K562 (cell line): ENCODE measurements around the gene DVL3.

Experiments used
- KHSRP ChIP-seq: fragments of 450-650 bp; IDR thresholded peaks from 2 replicates; pipeline ENCODE4 v1.6.1; 2017
- KLF1 ChIP-seq: fragments of 450-650 bp; IDR thresholded peaks from 2 replicates; pipeline ENCODE4 v1.6.1; 2016; ENCODE audit warnings: missing genetic modification characterization, missing compliant biosample characterization
- POLR2A ChIP-seq: fragments of 450-650 bp; conservative IDR thresholded peaks from 2 replicates; pipeline ENCODE4 v1.6.1; 2016
- POLR2AphosphoS2 ChIP-seq: IDR thresholded peaks from 2 replicates; pipeline ENCODE4 v1.6.1; 2012; ENCODE audit warnings: low read length, improper control_type of control experiment
- SNRNP70 ChIP-seq: fragments of 200-400 bp; formaldehyde crosslinking; optimal IDR thresholded peaks from 2 replicates; pipeline ENCODE3; 2017; ENCODE audit warnings: low read depth, low read length
- ZNF143 ChIP-seq: sonication (generic); formaldehyde crosslinking; IDR thresholded peaks from 2 replicates; pipeline ENCODE4 v1.9.0; 2022; ENCODE audit warnings: mild to moderate bottlenecking, missing genetic modification reagents
- ZNF165 ChIP-seq: fragments of 250-450 bp; sonication (Bioruptor Pico); IDR thresholded peaks from 2 replicates; pipeline ENCODE4 v1.4.0; 2020; ENCODE audit warnings: borderline replicate concordance
- TF ChIP-seq, protein P1 (sequence below): fragments of 200-600 bp; sonication (generic); IDR thresholded peaks from one replicate; pipeline ENCODE4 v1.6.1; 2012; ENCODE audit warnings: mild to moderate bottlenecking, low read depth, low read length, inconsistent platforms
- TF ChIP-seq, protein P2 (sequence below), 3 experiments: IDR thresholded peaks in 2 of 3; conservative IDR thresholded peaks in 1 of 3; 2 replicates each; pipeline ENCODE4 v1.5.1; 2011 to 2012; ENCODE audit warnings: low read length in 3 of 3, mild to moderate bottlenecking in 3 of 3, control low read depth in 2 of 3, improper control_type of control experiment in 1 of 3, inconsistent platforms in 1 of 3, low read depth in 1 of 3, mixed read lengths in 1 of 3, moderate library complexity in 1 of 3; ENCODE audit not compliant: insufficient read depth in 2 of 3
- TF ChIP-seq, protein P3 (sequence below): fragments of 250-450 bp; sonication (Bioruptor Pico); IDR thresholded peaks from 2 replicates; pipeline ENCODE4 v1.5.0; 2022; ENCODE audit warnings: mild to moderate bottlenecking

GRCh38 chr3:184192889-184193288 is 37.7 kb downstream of the DVL3 start:
- TF ChIP-seq, protein P1, sequence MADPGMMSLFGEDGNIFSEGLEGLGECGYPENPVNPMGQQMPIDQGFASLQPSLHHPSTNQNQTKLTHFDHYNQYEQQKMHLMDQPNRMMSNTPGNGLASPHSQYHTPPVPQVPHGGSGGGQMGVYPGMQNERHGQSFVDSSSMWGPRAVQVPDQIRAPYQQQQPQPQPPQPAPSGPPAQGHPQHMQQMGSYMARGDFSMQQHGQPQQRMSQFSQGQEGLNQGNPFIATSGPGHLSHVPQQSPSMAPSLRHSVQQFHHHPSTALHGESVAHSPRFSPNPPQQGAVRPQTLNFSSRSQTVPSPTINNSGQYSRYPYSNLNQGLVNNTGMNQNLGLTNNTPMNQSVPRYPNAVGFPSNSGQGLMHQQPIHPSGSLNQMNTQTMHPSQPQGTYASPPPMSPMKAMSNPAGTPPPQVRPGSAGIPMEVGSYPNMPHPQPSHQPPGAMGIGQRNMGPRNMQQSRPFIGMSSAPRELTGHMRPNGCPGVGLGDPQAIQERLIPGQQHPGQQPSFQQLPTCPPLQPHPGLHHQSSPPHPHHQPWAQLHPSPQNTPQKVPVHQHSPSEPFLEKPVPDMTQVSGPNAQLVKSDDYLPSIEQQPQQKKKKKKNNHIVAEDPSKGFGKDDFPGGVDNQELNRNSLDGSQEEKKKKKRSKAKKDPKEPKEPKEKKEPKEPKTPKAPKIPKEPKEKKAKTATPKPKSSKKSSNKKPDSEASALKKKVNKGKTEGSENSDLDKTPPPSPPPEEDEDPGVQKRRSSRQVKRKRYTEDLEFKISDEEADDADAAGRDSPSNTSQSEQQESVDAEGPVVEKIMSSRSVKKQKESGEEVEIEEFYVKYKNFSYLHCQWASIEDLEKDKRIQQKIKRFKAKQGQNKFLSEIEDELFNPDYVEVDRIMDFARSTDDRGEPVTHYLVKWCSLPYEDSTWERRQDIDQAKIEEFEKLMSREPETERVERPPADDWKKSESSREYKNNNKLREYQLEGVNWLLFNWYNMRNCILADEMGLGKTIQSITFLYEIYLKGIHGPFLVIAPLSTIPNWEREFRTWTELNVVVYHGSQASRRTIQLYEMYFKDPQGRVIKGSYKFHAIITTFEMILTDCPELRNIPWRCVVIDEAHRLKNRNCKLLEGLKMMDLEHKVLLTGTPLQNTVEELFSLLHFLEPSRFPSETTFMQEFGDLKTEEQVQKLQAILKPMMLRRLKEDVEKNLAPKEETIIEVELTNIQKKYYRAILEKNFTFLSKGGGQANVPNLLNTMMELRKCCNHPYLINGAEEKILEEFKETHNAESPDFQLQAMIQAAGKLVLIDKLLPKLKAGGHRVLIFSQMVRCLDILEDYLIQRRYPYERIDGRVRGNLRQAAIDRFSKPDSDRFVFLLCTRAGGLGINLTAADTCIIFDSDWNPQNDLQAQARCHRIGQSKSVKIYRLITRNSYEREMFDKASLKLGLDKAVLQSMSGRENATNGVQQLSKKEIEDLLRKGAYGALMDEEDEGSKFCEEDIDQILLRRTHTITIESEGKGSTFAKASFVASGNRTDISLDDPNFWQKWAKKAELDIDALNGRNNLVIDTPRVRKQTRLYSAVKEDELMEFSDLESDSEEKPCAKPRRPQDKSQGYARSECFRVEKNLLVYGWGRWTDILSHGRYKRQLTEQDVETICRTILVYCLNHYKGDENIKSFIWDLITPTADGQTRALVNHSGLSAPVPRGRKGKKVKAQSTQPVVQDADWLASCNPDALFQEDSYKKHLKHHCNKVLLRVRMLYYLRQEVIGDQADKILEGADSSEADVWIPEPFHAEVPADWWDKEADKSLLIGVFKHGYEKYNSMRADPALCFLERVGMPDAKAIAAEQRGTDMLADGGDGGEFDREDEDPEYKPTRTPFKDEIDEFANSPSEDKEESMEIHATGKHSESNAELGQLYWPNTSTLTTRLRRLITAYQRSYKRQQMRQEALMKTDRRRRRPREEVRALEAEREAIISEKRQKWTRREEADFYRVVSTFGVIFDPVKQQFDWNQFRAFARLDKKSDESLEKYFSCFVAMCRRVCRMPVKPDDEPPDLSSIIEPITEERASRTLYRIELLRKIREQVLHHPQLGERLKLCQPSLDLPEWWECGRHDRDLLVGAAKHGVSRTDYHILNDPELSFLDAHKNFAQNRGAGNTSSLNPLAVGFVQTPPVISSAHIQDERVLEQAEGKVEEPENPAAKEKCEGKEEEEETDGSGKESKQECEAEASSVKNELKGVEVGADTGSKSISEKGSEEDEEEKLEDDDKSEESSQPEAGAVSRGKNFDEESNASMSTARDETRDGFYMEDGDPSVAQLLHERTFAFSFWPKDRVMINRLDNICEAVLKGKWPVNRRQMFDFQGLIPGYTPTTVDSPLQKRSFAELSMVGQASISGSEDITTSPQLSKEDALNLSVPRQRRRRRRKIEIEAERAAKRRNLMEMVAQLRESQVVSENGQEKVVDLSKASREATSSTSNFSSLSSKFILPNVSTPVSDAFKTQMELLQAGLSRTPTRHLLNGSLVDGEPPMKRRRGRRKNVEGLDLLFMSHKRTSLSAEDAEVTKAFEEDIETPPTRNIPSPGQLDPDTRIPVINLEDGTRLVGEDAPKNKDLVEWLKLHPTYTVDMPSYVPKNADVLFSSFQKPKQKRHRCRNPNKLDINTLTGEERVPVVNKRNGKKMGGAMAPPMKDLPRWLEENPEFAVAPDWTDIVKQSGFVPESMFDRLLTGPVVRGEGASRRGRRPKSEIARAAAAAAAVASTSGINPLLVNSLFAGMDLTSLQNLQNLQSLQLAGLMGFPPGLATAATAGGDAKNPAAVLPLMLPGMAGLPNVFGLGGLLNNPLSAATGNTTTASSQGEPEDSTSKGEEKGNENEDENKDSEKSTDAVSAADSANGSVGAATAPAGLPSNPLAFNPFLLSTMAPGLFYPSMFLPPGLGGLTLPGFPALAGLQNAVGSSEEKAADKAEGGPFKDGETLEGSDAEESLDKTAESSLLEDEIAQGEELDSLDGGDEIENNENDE: no peak
- TF ChIP-seq ZNF143 (CRISPR knock-in tag): no peak
- no peak for TF ChIP-seq POLR2A
- TF ChIP-seq ZNF165 (CRISPR knock-in tag): no peak
- TF ChIP-seq KHSRP: no peak
- TF ChIP-seq, protein P2, sequence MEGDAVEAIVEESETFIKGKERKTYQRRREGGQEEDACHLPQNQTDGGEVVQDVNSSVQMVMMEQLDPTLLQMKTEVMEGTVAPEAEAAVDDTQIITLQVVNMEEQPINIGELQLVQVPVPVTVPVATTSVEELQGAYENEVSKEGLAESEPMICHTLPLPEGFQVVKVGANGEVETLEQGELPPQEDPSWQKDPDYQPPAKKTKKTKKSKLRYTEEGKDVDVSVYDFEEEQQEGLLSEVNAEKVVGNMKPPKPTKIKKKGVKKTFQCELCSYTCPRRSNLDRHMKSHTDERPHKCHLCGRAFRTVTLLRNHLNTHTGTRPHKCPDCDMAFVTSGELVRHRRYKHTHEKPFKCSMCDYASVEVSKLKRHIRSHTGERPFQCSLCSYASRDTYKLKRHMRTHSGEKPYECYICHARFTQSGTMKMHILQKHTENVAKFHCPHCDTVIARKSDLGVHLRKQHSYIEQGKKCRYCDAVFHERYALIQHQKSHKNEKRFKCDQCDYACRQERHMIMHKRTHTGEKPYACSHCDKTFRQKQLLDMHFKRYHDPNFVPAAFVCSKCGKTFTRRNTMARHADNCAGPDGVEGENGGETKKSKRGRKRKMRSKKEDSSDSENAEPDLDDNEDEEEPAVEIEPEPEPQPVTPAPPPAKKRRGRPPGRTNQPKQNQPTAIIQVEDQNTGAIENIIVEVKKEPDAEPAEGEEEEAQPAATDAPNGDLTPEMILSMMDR (IDR thresholded peaks at IDR 0.05 in 2 of 3, conservative IDR thresholded peaks at IDR 0.05 in 1 of 3; ENCODE audit: insufficient read depth in 2 of 3, low read depth in 1 of 3, low read length in 3 of 3): no peak
- TF ChIP-seq, protein P3, sequence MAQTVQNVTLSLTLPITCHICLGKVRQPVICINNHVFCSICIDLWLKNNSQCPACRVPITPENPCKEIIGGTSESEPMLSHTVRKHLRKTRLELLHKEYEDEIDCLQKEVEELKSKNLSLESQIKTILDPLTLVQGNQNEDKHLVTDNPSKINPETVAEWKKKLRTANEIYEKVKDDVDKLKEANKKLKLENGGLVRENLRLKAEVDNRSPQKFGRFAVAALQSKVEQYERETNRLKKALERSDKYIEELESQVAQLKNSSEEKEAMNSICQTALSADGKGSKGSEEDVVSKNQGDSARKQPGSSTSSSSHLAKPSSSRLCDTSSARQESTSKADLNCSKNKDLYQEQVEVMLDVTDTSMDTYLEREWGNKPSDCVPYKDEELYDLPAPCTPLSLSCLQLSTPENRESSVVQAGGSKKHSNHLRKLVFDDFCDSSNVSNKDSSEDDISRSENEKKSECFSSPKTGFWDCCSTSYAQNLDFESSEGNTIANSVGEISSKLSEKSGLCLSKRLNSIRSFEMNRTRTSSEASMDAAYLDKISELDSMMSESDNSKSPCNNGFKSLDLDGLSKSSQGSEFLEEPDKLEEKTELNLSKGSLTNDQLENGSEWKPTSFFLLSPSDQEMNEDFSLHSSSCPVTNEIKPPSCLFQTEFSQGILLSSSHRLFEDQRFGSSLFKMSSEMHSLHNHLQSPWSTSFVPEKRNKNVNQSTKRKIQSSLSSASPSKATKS: no peak
- no peak for TF ChIP-seq KLF1 (tag)
- no peak for TF ChIP-seq SNRNP70
- TF ChIP-seq POLR2AphosphoS2: no peak
